Eye (tissue), 1 donor: Measurements from ENCODE around the gene UBTD1.
"Not testable (repeated sequence)": the region's sequence is repeated elsewhere in the genome, so short reads cannot be mapped to it uniquely, and the experiment has no call there.

ENCODE experiments used
- DNase-seq: peaks from one replicate; pipeline ENCODE4 v3.0.0-alpha.2; 2015

The UBTD1 gene

DNA sequence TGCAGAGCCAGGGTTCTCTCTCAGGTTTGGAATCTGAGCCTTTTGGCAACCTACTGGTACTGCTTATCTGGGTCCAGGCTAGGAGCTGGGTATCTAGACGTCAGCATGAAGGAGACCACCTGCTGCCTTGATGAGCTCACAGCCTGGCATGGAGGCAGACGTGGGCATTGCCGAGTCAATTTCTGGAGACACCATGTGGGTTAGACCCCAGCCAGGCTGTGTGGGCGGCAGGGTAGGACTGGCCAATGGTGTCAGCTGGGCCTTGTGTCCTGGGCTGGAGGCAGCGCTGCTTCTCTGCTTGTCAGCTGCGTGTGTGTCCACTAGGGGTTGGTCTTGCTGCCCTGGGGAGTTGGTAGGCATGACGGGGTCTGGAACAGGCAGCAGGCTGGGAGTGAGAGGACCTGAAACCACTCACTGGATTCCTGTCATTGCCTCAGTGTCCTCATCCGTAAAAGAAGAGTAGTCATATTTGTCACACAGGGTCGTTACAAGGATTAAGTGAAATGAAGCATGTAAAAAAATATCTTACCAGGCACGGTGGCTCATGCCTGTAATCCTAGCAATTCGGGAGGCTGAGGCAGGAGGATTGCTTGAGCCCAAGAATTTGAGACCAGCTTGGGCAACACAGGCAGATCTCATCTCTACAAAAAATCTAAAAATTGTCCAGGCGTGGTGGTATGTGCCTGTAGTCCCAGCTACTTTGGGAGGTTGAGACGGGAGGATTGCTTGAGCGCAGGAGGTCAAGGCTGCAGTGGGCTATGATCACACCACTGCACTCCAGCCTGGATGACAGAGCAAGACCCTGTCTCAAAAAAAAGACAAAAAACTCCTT is 42.2 kb downstream of the UBTD1 start:
- DNase-seq: no peak

DNA sequence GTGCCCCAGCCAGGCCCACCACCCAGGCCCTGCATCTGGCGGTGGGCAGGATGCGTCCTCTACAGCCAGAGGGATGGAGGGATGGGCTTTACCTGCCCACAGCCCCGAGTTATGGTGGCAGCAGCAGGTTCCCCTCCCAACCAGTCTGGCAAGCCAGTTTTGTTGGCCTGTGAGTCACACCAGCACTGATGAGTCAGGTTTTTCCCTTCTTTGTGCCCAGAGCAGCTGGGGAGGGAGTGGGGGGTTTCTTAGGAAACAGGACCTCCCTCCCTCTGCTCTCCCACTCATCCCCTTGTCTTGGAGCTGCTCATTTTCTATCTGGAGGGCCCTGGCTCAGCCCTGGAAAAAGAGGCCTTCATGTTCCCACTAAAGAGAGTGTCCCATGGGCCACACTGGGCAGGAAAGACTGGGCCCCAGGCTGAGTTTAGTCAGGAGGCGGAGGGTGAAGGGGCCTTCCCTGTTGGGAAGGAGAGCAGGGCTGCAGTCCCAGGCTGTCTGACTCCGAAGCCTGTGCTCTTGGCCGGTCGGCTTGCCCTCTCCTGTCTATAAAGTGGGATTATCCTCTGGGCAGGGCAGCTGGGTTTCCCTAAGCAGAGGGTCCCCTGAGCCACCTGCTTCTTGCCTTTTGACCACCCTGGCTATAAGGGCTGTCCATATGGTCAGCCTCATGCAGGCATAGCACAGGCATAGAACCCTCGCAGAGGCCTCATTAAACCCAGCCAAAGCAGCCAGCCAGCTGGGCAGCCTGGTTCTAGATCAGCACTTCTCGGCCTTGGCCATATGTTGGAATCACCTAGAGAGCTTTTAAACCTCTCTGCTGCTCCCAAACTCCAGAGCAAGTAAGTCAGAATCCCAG is 43.7 kb downstream of the UBTD1 start:
- DNase-seq: peak; percentile 55

DNA sequence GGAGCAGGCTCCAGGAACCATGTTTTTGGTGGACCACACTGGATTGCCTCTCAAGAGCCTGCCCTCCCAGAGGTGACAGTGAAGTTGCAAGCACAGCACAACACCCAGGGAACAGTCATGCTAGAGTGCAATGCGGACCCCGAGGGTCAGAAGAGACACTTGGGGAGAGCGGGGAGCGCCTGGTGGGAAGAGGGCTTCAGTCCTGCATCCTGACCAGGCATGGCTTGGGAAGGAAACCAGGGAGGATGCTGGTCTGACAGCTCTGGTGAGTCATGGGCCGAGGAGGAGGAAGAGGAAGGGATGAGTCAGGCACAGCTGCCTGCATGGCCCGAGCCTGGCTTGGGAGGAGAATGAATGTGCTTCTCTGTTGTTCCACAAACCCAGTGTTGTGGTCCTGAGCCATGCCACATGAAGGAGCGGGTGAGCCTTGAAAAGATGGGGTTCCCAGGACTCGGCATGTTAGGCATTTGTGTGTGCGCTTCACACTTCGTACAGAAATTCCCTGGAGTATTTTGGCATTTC is 44.4 kb downstream of the UBTD1 start:
- no peak for DNase-seq

DNA sequence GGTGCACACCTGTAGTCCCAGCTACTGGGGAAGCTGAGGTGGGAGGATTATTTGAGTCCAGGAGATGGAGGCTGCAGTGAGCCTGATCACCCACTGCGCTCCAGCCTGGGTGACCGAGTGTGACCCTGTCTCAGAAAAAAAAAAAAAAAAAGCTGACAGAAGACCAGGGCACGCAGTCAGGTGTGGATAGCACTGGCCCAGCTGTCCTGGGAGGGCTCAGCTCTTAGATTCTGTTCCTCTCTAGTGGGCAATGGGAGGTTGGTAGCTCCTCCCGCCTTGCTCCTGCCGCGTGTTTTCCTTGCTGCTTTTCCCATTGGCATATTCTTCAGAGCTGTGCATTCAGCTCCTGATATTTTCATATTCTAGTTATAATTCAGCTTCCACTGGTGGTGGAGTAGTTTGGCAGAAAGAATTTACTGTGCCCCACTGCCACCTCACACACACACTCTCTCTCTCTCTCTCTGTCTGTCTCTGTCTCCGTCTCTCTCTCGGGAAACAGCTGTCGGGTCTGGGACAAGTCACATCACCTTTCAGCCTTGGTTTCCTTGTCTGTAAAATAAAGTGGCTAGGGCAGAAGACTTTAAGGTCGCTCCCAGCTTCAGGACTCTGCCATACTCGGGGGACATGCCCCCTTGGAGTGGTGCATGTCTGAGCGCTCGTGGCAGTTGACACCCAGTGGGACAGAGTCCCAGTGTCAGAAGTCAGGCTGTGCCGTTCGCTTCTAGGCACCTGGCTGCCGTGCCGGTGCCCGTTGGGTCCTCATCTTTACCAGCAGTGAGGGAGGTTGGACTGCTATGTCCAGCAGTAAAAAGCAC is 47.9 kb downstream of the UBTD1 start:
- DNase-seq: no peak

DNA sequence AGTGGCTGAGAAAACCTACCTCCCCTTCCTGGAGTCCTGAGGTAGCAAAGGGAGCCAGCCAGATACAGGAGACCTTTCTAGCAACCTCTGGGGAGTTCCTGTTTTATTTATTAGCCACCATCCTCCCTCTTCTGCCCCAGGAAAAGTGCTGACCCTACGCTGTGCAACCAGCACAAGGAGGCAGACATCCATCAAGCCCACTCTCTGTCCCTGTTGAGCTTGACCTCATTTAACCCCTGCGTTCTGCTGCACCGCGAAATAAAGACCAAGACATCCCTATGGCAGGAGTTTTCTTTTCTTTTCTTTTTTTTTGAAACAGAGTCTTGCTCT is 48.5 kb downstream of the UBTD1 start:
- DNase-seq: no peak

DNA sequence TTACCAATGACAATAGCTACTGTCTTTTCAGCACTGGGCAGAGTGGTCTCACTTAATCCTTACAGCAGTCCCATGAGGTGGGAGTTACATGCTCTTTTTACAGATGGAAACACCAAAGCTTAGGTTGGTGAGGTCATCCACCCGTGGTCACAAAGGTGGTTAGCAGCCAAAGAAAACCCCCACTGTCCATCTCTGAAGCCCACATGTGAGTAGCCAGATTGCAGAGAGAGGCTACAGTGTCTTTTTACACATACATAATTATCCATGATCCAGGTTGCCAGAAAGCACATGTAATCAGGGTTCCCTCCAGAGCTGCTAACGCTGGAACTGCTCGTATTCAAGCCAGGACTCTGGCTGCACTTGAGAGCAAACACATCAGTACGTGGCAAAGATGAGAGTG is 49.2 kb downstream of the UBTD1 start:
- no peak for DNase-seq

DNA sequence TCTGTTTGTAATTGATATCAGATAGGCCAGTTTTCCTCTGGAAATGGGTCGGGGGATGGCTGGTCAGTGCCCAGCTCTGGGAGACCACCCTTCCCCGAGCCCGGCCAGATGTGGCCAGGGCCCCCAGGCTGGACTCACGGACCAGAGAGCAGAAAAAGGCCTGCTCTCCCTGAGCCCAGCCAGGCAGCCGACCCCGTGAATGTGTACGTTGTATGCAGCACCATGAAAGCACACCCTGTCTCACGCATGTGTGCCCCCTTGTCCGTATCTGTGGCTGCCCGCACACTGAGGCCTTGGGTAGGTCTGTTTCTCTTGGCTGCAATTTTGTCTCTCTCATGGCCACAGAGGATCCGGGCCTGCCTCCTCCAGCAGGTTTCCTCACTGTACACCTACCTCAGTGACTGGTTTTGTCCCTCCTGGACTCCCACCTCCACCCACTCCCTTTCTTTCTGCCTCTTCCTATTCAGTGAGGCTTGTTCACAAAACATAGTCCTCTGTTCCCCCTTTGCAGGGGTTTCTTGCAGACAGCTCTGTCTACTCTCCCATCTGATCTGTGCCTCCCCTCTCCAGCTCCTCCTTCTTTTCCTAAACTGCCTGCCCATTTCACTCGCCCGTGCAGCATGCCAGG is 50.2 kb downstream of the UBTD1 start:
- no peak for DNase-seq

DNA sequence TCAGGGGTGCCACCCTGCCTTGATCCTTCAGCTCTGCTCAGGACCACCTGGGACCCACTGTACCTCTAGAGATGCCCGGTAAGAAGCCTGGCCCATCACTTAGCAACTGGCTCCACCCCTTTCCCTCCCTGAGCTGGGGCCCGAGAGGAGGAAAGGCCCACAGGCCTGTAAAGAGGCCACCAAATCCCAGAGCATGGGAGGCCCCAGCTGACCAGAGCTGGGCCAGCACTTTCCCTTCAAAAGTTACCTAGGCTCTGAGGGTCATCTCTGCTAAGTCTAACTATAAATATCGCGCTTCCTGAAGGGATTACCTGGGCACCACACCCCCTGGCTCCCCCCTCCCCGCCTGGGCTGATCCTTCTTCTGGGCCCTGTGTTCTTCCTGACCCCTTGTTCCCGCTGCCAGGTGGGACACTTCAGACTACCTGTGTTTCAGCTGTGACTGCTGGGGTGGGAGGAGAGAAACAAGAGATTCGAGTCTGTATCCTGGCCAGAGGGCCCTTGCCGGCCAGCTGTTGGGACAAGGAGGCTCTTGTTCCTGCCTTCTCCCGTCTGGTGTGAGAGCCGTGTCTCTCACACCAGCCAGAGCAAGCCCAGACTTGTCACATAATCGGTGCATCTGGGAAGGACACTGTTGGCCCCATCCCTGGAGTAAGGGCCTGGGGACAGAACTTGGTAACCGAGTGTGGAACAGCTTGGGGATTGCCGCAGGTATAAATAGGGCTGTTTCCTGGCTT is 51.0 kb downstream of the UBTD1 start:
- DNase-seq: peak; percentile 60

DNA sequence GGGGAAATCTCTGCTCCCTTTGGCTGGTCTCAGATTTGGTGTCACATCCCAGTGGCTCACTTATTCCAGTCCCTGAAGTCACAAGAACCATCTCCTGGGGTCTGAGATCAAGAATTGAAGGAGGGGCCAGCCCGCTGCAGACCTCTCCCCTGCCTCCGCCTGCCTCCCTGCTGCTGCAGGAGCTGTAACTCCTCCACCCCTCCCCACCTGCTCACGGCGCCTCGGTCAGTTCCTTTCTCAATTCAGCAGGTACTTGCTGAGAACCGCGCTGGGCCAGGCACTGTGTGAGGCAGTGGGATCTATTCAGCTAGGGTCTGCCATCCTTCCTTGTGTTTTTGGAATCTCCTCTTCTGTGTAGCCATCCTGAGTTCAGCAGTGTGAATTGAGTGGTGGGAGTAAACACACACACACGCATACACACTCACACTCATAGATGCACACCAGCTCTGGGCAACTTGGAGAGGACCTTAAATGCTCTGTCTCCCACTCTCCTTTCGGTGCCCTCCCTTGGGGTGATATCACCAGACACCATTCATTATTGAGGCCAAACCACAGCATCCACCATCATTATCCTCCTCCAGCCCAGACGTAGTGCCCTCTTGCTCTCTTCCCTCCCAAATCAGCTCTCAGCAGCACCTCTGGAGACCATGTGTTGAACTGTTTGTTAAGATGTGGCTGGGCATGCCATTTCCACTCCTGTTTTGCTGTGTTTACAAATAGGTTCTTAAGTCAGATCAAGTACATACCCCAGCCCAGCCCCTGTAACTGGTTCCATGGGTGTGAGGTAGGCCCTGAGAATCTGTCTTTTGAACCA is 51.8 kb downstream of the UBTD1 start:
- no peak for DNase-seq

DNA sequence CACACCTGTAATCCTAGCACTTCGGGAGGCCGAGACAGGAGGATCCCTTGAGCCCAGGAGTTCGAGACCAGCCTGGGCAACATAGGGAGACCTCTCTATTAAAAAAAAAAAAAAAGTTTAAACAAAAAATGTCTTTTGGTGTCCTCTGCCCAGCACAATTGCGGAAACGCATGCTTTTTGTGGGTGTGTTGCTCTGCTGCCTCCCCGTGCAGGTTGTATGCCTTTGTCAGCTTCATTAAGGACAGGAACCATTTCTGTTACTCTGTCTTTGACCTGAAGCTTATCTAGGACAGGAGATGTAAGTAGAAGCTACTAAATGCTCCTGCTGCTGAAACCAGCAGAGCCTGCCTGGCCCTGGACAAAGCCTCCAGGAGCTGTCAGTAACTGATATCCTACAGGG is 52.5 kb downstream of the UBTD1 start:
- no peak for DNase-seq

DNA sequence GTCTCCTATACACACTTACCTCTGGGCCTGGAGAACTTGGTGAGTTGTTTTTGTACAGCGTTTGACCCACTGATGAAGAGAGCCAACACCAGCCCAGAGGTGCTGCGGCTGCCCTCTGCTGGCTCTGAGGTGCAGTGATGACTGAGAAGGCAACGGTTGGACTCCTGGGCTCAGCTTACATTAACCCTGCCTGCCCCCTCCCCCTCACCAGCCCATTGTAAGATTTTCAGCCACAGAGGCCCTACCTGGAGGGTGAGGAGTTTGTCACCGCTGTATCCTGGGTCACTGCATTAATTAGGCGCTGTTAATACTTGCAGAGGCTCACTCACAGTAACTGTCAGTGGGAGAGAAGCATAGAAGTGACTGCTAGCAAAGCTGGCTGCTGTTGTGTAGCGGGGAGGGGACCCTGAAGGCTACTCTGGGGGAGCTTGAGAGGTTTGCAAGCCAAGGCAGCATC is 54.9 kb downstream of the UBTD1 start:
- DNase-seq: peak; percentile 81

DNA sequence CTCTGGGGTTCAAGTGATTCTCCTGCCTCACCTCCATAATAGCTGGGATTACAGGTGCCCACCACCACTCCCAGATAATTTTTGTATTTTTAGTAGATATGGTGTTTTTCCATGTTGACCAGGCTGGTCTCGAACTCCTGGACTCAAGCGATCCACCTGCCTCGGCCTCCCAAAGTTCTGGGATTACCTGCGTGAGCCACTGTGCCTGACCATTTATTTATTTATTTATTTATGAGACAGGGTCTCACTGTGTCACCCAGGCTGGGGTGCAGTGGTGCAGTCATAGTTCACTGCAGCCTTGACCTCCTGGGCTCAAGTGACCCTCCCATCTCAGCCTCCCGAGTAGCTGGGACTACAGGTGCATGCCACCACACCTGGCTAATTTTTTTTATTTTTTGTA is 55.6 kb downstream of the UBTD1 start:
- DNase-seq: not testable (repeated sequence)

DNA sequence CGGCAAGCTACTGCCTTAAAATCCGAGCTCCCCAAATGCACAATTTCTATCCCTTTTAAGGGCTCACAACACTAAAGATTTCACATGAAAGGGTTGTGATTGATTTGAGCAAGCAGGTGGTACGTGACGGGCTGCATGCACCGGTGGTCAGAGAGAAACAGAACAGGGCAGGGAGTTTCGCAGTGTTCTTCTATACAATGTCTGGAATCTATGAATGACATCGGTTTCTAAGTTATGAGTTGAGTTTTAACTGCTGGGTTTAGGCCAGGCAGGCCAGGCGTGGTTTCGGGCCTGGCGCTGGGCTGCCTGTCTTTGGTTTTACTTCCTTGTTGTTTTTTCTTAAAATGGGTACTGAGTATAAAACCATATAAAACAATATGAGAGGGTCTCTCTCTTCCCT is 56.8 kb downstream of the UBTD1 start:
- DNase-seq: not testable (repeated sequence)

DNA sequence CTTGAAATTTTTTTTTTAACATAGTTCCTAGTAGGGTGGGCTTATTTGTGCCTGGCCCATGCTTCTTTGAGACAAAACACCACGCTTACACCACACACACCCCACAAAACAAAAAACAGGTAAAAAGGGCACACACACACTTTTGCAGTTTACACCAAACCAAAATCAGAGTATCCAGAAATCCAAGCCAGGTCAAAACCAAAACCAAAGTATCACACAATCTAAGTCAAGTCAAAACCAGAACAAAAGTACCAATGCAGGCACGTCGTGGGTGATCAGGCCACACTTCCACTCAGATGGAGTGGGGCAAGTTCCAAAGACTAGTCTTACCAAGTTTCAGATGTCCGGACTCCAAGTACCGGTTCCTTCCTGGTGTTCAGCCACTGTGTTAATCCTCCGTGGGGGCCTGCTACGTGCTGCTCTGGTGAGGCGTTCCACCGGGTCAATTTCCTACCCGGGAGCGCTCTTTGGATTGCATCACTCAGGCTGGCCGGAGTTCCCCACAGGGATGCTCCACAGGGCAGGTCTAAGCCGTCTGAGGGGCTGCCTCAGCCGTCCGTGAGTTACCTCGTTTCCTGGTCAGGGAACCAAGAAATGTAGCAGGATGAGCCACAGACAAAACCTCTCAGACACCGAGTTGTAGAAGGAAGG is 62.1 kb downstream of the UBTD1 start:
- DNase-seq: peak; percentile 27

DNA sequence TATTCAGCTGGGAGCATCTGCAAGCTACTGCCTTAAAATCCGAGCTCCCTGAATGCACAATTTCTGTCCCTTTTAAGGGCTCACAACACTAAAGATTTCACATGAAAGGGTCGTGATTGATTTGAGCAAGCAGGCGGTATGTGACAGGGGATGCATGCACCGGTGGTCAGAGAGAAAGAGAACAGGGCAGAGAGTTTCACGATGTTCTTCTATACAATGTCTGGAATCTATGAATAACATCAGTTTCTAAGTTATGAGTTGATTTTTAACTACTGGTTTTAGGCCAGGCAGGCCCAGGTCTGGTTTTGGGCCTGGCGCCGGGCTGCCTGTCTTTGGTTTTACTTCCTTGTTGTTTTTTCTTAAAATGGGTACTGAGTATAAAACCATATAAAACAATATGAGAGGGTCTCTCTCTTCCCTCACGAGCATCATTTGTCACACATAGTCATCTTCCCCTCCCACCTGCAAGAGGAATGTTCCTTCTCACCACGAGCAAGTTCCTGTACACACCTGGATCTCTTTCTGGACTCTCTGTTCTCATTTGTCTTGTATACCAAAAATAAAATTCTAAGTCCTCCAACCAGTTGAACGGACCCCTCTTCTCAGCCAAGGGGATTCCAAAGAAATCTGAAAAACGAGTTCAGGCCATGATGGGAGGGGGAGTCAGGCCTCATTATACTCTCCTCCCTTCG is 62.8 kb downstream of the UBTD1 start:
- DNase-seq: not testable (repeated sequence)

DNA sequence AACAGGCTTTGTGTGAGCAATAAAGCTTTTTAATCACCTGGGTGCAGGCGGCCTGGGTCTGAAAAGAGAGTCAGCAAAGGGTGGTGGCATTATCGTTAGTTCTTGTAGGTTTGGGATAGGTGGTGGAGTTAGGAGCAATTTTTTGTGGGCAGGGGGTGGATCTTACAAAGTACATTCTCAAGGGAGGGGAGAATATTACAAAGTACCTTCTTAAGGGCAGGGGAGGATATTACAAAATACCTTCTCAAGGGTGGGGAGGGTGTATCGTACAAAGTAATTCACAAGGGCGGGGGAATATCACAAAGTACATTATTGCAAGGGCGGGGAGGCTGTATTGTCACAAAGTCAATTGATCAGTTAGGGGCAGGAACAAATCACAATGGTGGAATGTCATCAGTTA is 63.6 kb downstream of the UBTD1 start:
- not testable (repeated sequence) for DNase-seq

DNA sequence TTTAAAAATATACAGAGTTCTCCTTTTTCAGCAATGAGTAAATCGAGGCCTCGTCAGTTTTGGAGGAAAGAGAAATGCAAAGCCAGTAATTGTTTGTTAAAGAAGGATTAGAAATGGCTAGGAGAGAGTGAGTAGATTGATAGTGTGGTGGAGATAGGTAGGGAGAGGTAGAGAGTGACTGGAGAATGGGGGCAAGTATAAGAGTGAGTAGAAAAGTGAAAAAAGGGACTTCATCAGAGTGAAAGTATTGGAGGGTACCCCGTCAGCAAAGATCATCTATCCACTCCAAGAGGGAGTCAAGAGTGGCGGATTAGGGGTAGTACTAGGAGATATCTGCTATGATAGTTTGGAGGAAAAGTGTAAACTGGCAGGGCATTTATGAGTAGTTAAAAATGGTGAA is 64.6 kb downstream of the UBTD1 start:
- DNase-seq: no peak

DNA sequence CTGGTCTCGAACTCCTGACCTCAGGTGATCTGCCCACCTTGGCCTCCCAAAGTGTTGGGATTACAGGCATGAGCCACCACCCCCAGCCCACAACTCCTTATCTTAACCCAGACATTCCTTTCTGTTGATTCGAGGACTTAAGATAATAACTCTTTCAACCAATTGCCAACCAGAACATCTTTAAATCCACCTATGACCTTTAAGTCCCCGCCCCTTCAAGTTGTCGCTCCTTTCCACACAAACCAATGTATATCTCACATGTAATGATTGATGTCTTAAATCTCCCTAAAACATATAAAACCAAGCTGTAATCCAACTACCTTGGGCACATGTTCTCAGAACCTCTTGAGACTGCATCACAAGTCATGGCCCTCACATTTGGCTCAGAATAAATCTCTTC is 66.1 kb downstream of the UBTD1 start:
- no peak for DNase-seq

DNA sequence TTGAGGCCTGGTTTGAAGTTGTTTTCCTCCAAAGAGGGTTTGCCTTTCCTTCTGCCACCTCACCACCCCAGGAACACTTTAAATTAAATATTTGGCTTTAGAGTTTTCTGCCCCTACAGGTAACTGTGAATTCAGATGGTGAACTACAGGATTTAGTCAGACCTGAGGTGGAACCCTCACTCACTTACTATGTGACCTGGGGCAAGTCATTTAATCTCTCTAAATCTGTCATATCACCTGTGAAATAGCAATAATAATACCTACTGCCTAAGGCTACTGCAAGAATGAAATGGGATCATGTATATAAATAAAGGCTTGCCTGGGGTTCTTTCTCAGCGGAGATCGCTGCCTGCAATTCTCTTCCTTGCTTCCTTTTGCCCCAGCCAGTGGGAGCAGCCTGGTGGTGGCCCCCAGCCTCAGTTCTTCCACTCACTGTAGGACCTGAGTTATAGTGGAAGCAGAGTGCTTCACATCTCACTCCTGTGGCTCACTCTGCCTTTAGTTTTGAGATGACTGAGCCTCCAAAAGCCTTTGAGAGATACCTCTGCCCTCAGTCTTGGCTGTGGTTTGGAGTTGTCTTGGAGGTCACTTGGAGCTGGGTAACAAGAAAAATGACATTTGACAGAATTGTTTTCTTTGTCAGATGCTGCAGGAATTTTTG is 67.7 kb downstream of the UBTD1 start:
- DNase-seq: no peak
